ENCODE data around the gene FAHD2A. TPM values are rescaled to one million over a fixed set of nuclear protein-coding genes. Genes with fewer than 3 reads are reported as not detected.

FAHD2A gene
- total and polyA plus RNA-seq, 2 of the 8 experiments (the other 6 are each of a cell fraction or from before 2014, with no cell fraction given): 24.2 to 26.7 TPM

- TF ChIP-seq CHD7 (IDR thresholded peaks at IDR 0.05; ENCODE audit: insufficient replicate concordance, low read length) (no peak), SIN3A (conservative IDR thresholded peaks at IDR 0.05 in 1 of 2, IDR thresholded peaks at IDR 0.05 in 1 of 2; ENCODE audit: low read depth in 1 of 2, low read length in 2 of 2) (0 out of 4 replicates have a peak, but pooled peaks of 1 of the 2 experiments have one; percentile 24), TAF7 (optimal IDR thresholded peaks at IDR 0.05; ENCODE audit: borderline replicate concordance, low read depth, low read length) (peak; percentile 51), POU5F1 (IDR thresholded peaks at IDR 0.05; ENCODE audit: low read depth, low read length) (no peak), BRCA1 (IDR thresholded peaks at IDR 0.05; ENCODE audit: low read depth, low read length) (no peak), CHD1 (IDR thresholded peaks at IDR 0.05; ENCODE audit: low read depth, low read length) (no peak), NANOG (IDR thresholded peaks at IDR 0.05; ENCODE audit: insufficient read depth, low read depth, low read length, poor library complexity, severe bottlenecking) (no peak), GTF2F1 (IDR thresholded peaks at IDR 0.05; ENCODE audit: borderline replicate concordance, low read depth, low read length) (no peak), RAD21 (IDR thresholded peaks at IDR 0.05 in 1 of 2, conservative IDR thresholded peaks at IDR 0.05 in 1 of 2; ENCODE audit: low read depth in 2 of 2, low read length in 2 of 2) (no peak)
Observed at GRCh38 chr2:95402370-95403203, at the start of gene FAHD2A (continued).
